NCI-H128 (cell line): ENCODE data around the gene WDFY3.
"Not testable (repeated sequence)": the region's sequence is repeated elsewhere in the genome, so short reads cannot be mapped to it uniquely, and the experiment has no call there.

ENCODE experiments used
- DNase-seq: peaks from one replicate; lab custom pipeline; 2025; ENCODE audit not compliant: unreplicated experiment; lab: John Stamatoyannopoulos, UW

WDFY3 gene

GRCh38 chr4:84682661-84683060, 283.8 kb downstream of the WDFY3 start:
- DNase-seq: not testable (repeated sequence)

DNA sequence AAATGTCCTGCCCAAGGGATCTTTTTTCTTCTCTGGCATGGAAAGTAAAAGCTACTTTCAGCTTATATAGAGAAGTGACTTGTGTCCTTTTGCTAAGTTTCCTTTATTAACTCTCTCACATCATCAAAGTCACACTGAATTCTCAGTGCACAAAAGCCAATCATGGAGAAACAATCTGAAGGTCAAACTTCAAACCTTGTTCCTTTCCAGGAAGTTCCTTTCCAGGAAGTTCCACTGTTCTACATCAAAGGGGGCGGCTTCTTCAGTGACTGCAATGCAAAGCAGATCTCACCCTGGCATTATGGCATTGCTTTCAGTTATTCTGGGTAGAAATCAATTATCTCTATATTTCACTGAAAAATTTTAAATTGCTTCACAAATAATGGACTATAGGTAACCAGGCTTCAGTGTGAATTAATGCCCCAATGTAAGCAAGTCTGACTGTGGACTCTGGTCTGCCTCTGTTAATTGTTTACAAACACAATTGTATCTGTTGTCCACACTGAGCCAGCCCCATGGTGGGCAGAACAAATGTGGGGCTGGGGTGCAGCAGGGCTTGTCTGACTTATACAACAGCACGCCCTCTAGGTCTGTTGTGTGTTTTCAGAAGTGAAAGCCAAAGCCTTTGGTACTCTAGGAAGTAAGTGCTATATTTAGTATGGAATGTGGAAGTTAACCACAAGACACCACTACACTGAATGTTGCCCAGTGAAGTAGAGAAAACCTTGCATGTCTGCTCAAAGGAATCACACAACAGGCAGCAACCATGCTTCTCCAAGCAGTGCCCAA, 284.8 kb downstream of the WDFY3 start:
- DNase-seq: no peak

GRCh38 chr4:84680956-84681355, 285.5 kb downstream of the WDFY3 start:
- DNase-seq: no peak

GRCh38 chr4:84678976-84679744, 287.3 kb downstream of the WDFY3 start:
- no peak for DNase-seq

DNA sequence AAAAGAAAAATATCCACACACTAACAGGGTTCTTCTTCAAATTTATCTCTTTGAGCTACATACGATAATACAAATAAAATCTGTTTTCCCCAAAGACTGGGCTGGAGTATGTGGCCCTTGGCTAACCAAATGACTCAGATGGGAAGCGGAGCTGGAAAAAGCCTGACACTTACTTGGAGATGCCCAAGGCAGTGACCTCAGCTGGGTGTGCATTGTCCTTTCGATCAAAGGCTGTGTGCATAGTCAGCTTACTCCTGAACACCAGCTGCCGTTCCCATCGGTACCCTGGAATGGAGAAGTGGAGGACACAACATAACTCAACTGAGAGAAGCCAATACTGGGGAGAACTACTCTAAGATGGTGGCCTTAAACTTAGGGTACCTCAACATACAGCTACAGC, 288.5 kb downstream of the WDFY3 start:
- DNase-seq: no peak

GRCh38 chr4:84677093-84677492, 289.4 kb downstream of the WDFY3 start:
- no peak for DNase-seq

DNA sequence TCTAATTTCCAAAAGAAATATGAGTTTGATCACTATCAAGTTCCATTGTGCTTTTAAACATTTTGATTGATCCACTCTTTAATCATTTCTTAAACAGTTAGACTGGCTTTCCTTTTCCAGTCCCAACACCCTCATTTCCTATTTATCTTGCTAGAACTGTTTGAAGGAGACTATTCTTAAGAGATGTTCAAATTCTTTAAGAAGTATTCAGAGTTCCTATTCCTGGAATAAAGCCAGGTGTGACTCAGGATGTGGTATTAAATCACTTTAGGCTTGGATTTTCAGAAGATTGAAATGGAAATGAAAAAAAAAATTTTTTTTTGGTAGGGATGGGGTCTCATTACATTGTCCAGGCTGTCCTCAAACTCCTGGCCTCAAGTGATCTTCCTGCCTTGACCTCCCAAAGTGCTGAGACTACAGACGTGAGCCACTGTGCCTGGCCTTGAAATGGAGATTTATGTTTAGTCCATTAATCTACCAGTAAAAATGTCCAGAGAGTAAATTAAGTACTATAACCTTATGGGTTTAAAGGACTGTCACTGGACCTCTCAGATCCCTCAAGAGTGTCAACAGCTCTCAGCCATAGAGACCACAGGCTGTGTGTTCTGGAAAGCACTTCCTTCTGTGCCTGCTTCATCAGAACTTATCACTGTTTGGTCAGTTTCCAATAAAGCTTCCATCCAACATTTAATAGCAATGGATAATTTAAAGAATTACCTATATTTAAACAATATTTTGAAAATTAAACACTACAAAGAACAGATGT, 292.8 kb downstream of the WDFY3 start:
- no peak for DNase-seq

DNA sequence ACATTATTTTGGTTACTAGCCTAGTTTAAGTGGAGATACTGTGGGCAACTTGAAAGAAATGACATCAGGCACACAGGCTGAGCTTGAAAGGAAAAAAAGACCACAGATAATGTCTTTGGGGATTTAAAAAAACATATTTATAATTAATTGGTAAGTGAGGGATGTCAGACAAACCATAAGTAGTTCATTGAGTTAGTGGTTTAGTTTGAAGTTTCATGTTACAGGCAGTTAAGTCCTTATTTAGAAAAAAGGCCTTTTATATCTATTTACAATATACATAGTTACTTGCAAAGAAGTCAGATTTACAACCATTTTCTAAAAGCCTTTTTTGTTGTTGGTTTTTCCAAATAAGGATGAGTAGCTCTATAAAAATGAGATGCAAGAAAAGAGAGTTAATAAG, 294.3 kb downstream of the WDFY3 start:
- DNase-seq: no peak

DNA sequence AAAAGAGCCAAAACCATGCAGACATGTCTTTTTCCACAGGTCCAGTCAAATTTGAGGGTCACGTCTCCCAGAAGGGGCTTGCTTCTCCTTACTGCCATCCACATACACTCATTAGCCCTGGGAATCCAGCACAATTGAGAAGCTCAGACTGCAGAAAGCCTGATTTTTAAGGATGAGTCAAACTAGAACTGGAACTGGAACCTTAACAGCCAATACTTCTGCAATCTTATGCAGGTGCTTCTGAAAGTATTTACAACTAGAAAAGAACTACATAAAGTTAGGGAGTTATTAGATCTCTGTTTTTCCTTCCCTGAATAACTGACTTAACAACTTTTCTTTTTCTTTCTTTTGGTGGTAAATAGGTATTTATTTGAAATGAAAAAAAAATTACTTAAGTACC, 297.3 kb downstream of the WDFY3 start:
- no peak for DNase-seq

DNA sequence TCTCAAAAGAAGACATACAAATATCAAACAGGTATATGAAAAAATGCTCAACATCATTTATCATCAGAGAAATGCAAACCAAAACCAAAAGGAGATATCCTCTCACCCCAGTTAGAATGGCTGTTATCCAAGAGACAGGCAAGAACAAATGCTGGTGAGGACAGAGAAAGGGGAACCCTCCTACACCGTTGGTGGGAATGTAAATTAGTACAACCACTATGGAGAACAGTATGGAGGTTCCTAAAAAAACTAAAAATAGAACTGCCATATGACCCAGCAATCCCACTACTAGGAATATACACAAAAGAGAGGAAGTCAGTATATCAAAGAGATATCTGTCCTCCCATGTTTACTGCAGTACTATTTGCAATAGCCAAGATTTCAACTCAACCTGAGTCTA, 300.1 kb downstream of the WDFY3 start:
- DNase-seq: no peak

- DNase-seq: not testable (repeated sequence)
These were observed 301.7 kb downstream of the WDFY3 start for GRCh38 chr4:84664767-84665166.

- no peak for DNase-seq
These were observed 305.1 kb downstream of the WDFY3 start for GRCh38 chr4:84661191-84661939.

DNA sequence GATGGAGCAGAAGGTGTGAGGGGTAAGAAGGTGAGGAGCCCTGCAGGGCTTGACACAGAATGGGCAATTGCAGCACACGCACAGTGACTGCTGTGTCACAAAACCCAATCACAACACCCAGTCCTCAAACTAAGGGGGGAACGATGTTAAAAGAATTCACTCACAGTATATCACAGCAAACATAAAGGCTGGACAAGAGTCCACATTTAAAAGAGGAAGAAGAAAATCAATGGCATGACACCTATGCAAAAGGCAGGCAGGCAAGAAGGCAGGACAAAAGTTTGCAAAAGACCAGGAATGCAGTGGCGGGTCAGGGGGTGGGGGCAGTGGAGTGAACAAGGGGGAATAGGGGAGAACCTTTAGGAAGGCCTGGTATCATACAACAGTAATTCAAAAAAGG, 305.9 kb downstream of the WDFY3 start:
- DNase-seq: no peak

- DNase-seq: no peak
These were observed 314.0 kb downstream of the WDFY3 start for GRCh38 chr4:84652478-84652877.

- DNase-seq: no peak
These were observed 315.0 kb downstream of the WDFY3 start for GRCh38 chr4:84651499-84651898.

GRCh38 chr4:84648863-84649647, 317.4 kb downstream of the WDFY3 start:
- DNase-seq: no peak

DNA sequence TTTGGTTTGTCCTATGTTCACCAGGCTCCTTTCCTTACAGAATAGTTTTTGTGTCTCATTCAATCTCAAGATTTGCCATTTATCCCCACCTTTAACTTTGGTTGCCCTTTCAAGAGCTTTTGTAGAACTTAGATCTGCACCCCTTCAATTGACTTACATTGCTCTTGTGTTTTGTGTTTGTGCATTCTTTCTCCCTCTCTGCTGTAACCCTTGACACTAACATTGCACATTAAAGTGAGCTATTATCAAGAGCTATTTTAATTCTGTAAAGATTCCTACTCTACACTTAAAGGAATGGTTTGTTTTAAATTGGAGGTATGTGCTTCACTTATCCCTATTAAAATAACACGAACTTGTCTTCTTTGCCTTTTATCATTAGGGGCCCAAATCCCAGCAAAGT, 318.3 kb downstream of the WDFY3 start:
- no peak for DNase-seq

GRCh38 chr4:84647312-84647884, 319.1 kb downstream of the WDFY3 start:
- no peak for DNase-seq

DNA sequence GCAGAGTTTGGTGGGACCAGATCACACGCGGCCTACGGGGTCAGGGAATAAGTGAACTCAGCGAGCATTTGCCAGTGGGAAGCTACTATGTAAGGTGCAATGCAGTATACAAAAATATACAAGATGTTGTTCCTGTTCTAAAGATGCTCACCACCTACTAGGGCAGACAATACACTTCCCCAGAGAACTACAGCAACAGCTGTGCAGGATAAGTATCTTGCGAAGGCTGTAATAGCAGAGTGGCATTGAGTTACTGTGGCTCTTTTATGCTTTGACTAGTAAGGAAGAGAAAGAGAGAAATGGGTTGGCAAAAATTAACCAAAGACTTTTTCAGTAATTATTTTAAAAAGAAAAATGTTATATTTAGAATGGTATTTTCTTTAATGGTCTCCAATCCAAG, 322.4 kb downstream of the WDFY3 start:
- DNase-seq: no peak

- no peak for DNase-seq
These were observed 327.3 kb downstream of the WDFY3 start for GRCh38 chr4:84639145-84639544.
